GM18861 (cell line): ENCODE results near the gene OR4E1.
"Not testable (repeated sequence)": the region's sequence is repeated elsewhere in the genome, so short reads cannot be mapped to it uniquely, and the experiment has no call there.

ENCODE experiments used
- ATAC-seq: cut with Tn5 transposase; IDR thresholded peaks from one replicate; pipeline ENCODE4 v1.9.1; 2021; ENCODE audit not compliant: unreplicated experiment

OR4E1 gene

GRCh38 chr14:21673718-21674117, at the start of gene OR4E1:
Gene OR4E1 (minus strand): TSS chr14:21673818. CDS start chr14:21670935, 2,883 bp downstream.
- no peak for ATAC-seq

- ATAC-seq: no peak
Measured at GRCh38 chr14:21721504-21721903, 47.9 kb upstream of the OR4E1 start.

- ATAC-seq: no peak
Measured at GRCh38 chr14:21719841-21720240, 46.2 kb upstream of the OR4E1 start.

- no peak for ATAC-seq
Measured at GRCh38 chr14:21714318-21714929, 40.8 kb upstream of the OR4E1 start.

- ATAC-seq: no peak
Measured at GRCh38 chr14:21712036-21712435, 38.4 kb upstream of the OR4E1 start.

GRCh38 chr14:21711360-21711961, 37.8 kb upstream of the OR4E1 start:
- no peak for ATAC-seq

- ATAC-seq: no peak
Measured at GRCh38 chr14:21704338-21704737, 30.7 kb upstream of the OR4E1 start.

- ATAC-seq: no peak
Measured at GRCh38 chr14:21703357-21704326, 30.0 kb upstream of the OR4E1 start.

GRCh38 chr14:21702316-21702715, 28.7 kb upstream of the OR4E1 start:
- no peak for ATAC-seq

- ATAC-seq: no peak
Measured at GRCh38 chr14:21699551-21699950, 25.9 kb upstream of the OR4E1 start.

- ATAC-seq: not testable (repeated sequence)
Measured at GRCh38 chr14:21698538-21698937, 24.9 kb upstream of the OR4E1 start.

GRCh38 chr14:21697662-21698061, 24.0 kb upstream of the OR4E1 start:
- ATAC-seq: not testable (repeated sequence)

GRCh38 chr14:21694425-21694824, 20.8 kb upstream of the OR4E1 start:
- no peak for ATAC-seq

GRCh38 chr14:21686468-21686867, 12.8 kb upstream of the OR4E1 start:
- no peak for ATAC-seq

- ATAC-seq: no peak
Measured at GRCh38 chr14:21680072-21680471, 6.5 kb upstream of the OR4E1 start.

- no peak for ATAC-seq
Measured at GRCh38 chr14:21675566-21675965, 1.9 kb upstream of the OR4E1 start.

GRCh38 chr14:21672116-21672515, 1.5 kb downstream of the OR4E1 start:
- ATAC-seq: no peak

- ATAC-seq: no peak
Measured at GRCh38 chr14:21671371-21671770, 2.2 kb downstream of the OR4E1 start.

GRCh38 chr14:21669284-21669683, 4.3 kb downstream of the OR4E1 start:
- ATAC-seq: no peak

GRCh38 chr14:21668377-21668776, 5.2 kb downstream of the OR4E1 start:
- no peak for ATAC-seq

GRCh38 chr14:21656980-21657379, 16.6 kb downstream of the OR4E1 start:
- ATAC-seq: no peak

- no peak for ATAC-seq
Measured at GRCh38 chr14:21654215-21654614, 19.4 kb downstream of the OR4E1 start.
